Mucosa of rectum (tissue), 2 donors: ENCODE measurements around the gene TH.

ENCODE experiments used
- H3K27ac ChIP-seq, 2 donors: one replicate each; pipeline ENCODE4 v1.7.0; 2013; ENCODE audit warnings: inconsistent platforms in 2 of 2, low read depth in 2 of 2, low read length in 2 of 2
- H3K27me3 ChIP-seq, 2 donors: one replicate each; pipeline ENCODE4 v1.7.0; 2013; ENCODE audit warnings: low read length in 2 of 2; ENCODE audit not compliant: control insufficient read depth in 2 of 2, insufficient read depth in 2 of 2
- H3K36me3 ChIP-seq, 2 donors: one replicate each; pipeline ENCODE4 v1.7.0; 2013; ENCODE audit warnings: low read length in 2 of 2; ENCODE audit not compliant: control insufficient read depth in 2 of 2, insufficient read depth in 2 of 2
- H3K4me1 ChIP-seq, 2 donors: one replicate each; pipeline ENCODE4 v1.7.0; 2013; ENCODE audit warnings: low read length in 2 of 2, mild to moderate bottlenecking in 1 of 2; ENCODE audit not compliant: control insufficient read depth in 2 of 2, insufficient read depth in 2 of 2
- H3K4me3 ChIP-seq, 2 donors: one replicate each; pipeline ENCODE4 v1.7.0; 2013; ENCODE audit warnings: low read length in 2 of 2
- H3K9ac ChIP-seq, 2 donors: one replicate each; pipeline ENCODE4 v1.7.0; 2013; ENCODE audit warnings: low read length in 2 of 2, low read depth in 1 of 2, mild to moderate bottlenecking in 1 of 2
- H3K9me3 ChIP-seq, 2 donors: one replicate each; pipeline ENCODE4 v1.7.0; 2013; ENCODE audit warnings: low read length in 2 of 2; ENCODE audit not compliant: control insufficient read depth in 2 of 2
- donor health status: healthy.
- donor health status: Normal muscosa, but diverticular disease.

TH gene

GRCh38 chr11:2158296-2158737, 13.3 kb downstream of the TH start:
- Histone ChIP-seq H3K27me3 (no peaks in the 10 kb centered on the region), H3K4me1 (no peaks in the 10 kb centered on the region), H3K4me3 (no peak overlapping the region), H3K27ac (no peak overlapping the region), H3K9ac (no peak overlapping the region), H3K36me3 (no peaks in the 10 kb centered on the region), H3K9me3 (no peaks in the 10 kb centered on the region)

GRCh38 chr11:2157294-2158040, 14.1 kb downstream of the TH start:
- H3K27ac ChIP-seq, result no peak overlapping the region
- no peaks in the 10 kb centered on the region for H3K36me3 ChIP-seq
- no peak overlapping the region for H3K9ac ChIP-seq
- no peaks in the 10 kb centered on the region for H3K27me3 ChIP-seq
- no peaks in the 10 kb centered on the region for H3K9me3 ChIP-seq
- no peaks in the 10 kb centered on the region for H3K4me1 ChIP-seq
- H3K4me3 ChIP-seq, result no peak overlapping the region

GRCh38 chr11:2156416-2157182, 15.0 kb downstream of the TH start:
- no peak overlapping the region for H3K4me3 ChIP-seq
- peaks cover 3% of the 10 kb centered on the region in 2 donors for H3K4me1 ChIP-seq
- no peaks in the 10 kb centered on the region for H3K36me3 ChIP-seq
- H3K27ac ChIP-seq, result no peak overlapping the region
- H3K9ac ChIP-seq, result no peak overlapping the region
- no peaks in the 10 kb centered on the region for H3K27me3 ChIP-seq
- no peaks in the 10 kb centered on the region for H3K9me3 ChIP-seq

GRCh38 chr11:2155511-2155910, 16.1 kb downstream of the TH start:
- no peak overlapping the region for H3K27ac ChIP-seq
- H3K27me3 ChIP-seq, result peaks cover 6 to 8% of the 10 kb centered on the region in 2 donors
- H3K4me3 ChIP-seq, result no peak overlapping the region
- H3K4me1 ChIP-seq, result peaks cover 4 to 5% of the 10 kb centered on the region in 2 donors
- H3K36me3 ChIP-seq, result no peaks in the 10 kb centered on the region
- no peaks in the 10 kb centered on the region for H3K9me3 ChIP-seq
- no peak overlapping the region for H3K9ac ChIP-seq

- H3K9me3 ChIP-seq, result no peaks in the 10 kb centered on the region
- no peaks in the 10 kb centered on the region for H3K36me3 ChIP-seq
- H3K4me3 ChIP-seq, result no peak overlapping the region
- H3K27ac ChIP-seq, result no peak overlapping the region
- no peak overlapping the region for H3K9ac ChIP-seq
- peaks cover 4 to 5% of the 10 kb centered on the region in 2 donors for H3K4me1 ChIP-seq
- peaks cover 11% of the 10 kb centered on the region in 2 donors for H3K27me3 ChIP-seq
Observed at GRCh38 chr11:2154889-2155288, 16.7 kb downstream of the TH start.

- H3K9ac ChIP-seq, result no peak overlapping the region
- H3K9me3 ChIP-seq, result no peaks in the 10 kb centered on the region
- H3K4me3 ChIP-seq, result no peak overlapping the region
- H3K27ac ChIP-seq, result no peak overlapping the region
- H3K36me3 ChIP-seq, result no peaks in the 10 kb centered on the region
- peaks cover 11 to 18% of the 10 kb centered on the region in 2 donors for H3K27me3 ChIP-seq
- peaks cover 4 to 5% of the 10 kb centered on the region in 2 donors for H3K4me1 ChIP-seq
Observed at GRCh38 chr11:2154195-2154585, 17.4 kb downstream of the TH start.

GRCh38 chr11:2153581-2154194, 17.9 kb downstream of the TH start:
- no peak overlapping the region for H3K27ac ChIP-seq
- no peaks in the 10 kb centered on the region for H3K36me3 ChIP-seq
- no peak overlapping the region for H3K9ac ChIP-seq
- peaks cover 11 to 20% of the 10 kb centered on the region in 2 donors for H3K27me3 ChIP-seq
- H3K4me1 ChIP-seq, result peaks cover 4 to 5% of the 10 kb centered on the region in 2 donors
- H3K9me3 ChIP-seq, result no peaks in the 10 kb centered on the region
- H3K4me3 ChIP-seq, result no peak overlapping the region

GRCh38 chr11:2151500-2152257, 19.9 kb downstream of the TH start:
- Histone ChIP-seq H3K4me3 (peak overlapping the region in 1 of 2 donors; percentile 41), H3K27me3 (peaks cover 12 to 27% of the 10 kb centered on the region in 2 donors), H3K9me3 (no peaks in the 10 kb centered on the region), H3K4me1 (peaks cover 4 to 5% of the 10 kb centered on the region in 2 donors), H3K9ac (peak overlapping the region in 1 of 2 donors; percentile 14), H3K36me3 (no peaks in the 10 kb centered on the region), H3K27ac (no peak overlapping the region)

- H3K9ac ChIP-seq, result no peak overlapping the region
- peaks cover 4 to 5% of the 10 kb centered on the region in 2 donors for H3K4me1 ChIP-seq
- no peaks in the 10 kb centered on the region for H3K36me3 ChIP-seq
- H3K9me3 ChIP-seq, result no peaks in the 10 kb centered on the region
- H3K27ac ChIP-seq, result no peak overlapping the region
- H3K27me3 ChIP-seq, result peaks cover 25 to 42% of the 10 kb centered on the region in 2 donors
- H3K4me3 ChIP-seq, result no peak overlapping the region
Observed at GRCh38 chr11:2149864-2150847, 21.5 kb downstream of the TH start.
